K562 (cell line): ENCODE measurements around the gene IQGAP3. TPM values are rescaled to one million over a fixed set of nuclear protein-coding genes. Genes with fewer than 3 reads are reported as not detected.

Experiments
- ATF7 ChIP-seq: fragments of 450-650 bp; IDR thresholded peaks from 2 replicates; pipeline ENCODE4 v1.7.1; 2014; ENCODE audit warnings: mild to moderate bottlenecking, moderate library complexity
- DDX20 ChIP-seq: fragments of 450-650 bp; IDR thresholded peaks from 2 replicates; pipeline ENCODE4 v1.6.1; 2016; ENCODE audit warnings: missing genetic modification characterization, low read depth, mild to moderate bottlenecking, missing compliant biosample characterization, moderate library complexity
- EWSR1 ChIP-seq: fragments of 450-650 bp; IDR thresholded peaks from 2 replicates; pipeline ENCODE4 v1.6.1; 2018; ENCODE audit warnings: borderline replicate concordance, mild to moderate bottlenecking, low read depth, moderate library complexity; ENCODE audit not compliant: partially characterized antibody
- JUND ChIP-seq, 2 experiments: IDR thresholded peaks; 2 replicates in 1 of 2; 3 replicates in 1 of 2; pipeline ENCODE4 v1.6.1; 2011; ENCODE audit warnings: borderline replicate concordance in 2 of 2, low read depth in 2 of 2, low read length in 2 of 2, improper control_type of control experiment in 1 of 2, missing biosample characterization in 1 of 2, missing genetic modification characterization in 1 of 2, missing genetic modification reagents in 1 of 2
- KDM1A ChIP-seq, 2 experiments: fragments of 450-650 bp; IDR thresholded peaks; 2 replicates each; pipeline ENCODE4 v1.6.1; 2016; ENCODE audit warnings: mild to moderate bottlenecking in 2 of 2
- MCM7 ChIP-seq, 2 experiments: fragments of 450-650 bp; IDR thresholded peaks; 2 replicates each; pipeline ENCODE4 v1.6.1; 2016 to 2018
- MEF2D ChIP-seq: conservative IDR thresholded peaks from 2 replicates; pipeline ENCODE4 v1.6.1; 2016; ENCODE audit warnings: low read depth, missing genetic modification characterization, missing compliant biosample characterization
- NFE2 ChIP-seq: IDR thresholded peaks from 2 replicates; pipeline ENCODE4 v1.6.1; 2014; ENCODE audit warnings: antibody characterized with exemption, low read depth
- RNF2 ChIP-seq: sonication (generic); IDR thresholded peaks from 2 replicates; pipeline ENCODE4 v1.6.1; 2016
- SREBF2 ChIP-seq: sonication (generic); formaldehyde crosslinking; IDR thresholded peaks from 2 replicates; pipeline ENCODE4 v1.4.0; 2020; ENCODE audit warnings: mild to moderate bottlenecking, missing genetic modification reagents
- ZBTB12 ChIP-seq: fragments of 250-450 bp; sonication (Bioruptor Pico); IDR thresholded peaks from 2 replicates; pipeline ENCODE4 v1.4.0; 2020
- ZFX ChIP-seq: sonication (generic); formaldehyde crosslinking; IDR thresholded peaks from 2 replicates; pipeline ENCODE4 v1.8.0; 2022; ENCODE audit warnings: mild to moderate bottlenecking, missing genetic modification reagents, moderate library complexity
- ZNF354B ChIP-seq: fragments of 250-450 bp; sonication (Bioruptor Pico); IDR thresholded peaks from 2 replicates; pipeline ENCODE4 v1.4.0; 2020
- polyA plus RNA-seq, 8 experiments: library from polyadenylated mRNA; depleted of rRNA in 4 of 8; stranded (reverse) in 5 of 8; unstranded in 3 of 8; fragments of >200 nt; fragmentation: Nextera tagmentation in 2 of 8; fragmentation: Illumina TruSeq in 1 of 8; extraction: Ambion mirVana in 2 of 8; extraction: Trizol in 1 of 8; gene quantifications; 2 replicates each; pipeline versions ENCODE4 v1.2.1 to v1.2.3, GENCODE V29; 2011 to 2014; ENCODE audit warnings: inconsistent platforms in 1 of 8, missing spikeins in 1 of 8
- total RNA-seq, 7 experiments: library from RNA; depleted of rRNA in 6 of 7; stranded (reverse); fragments of >200 nt in 6 of 7; fragmentation: Illumina TruSeq in 2 of 7; extraction: Trizol in 2 of 7; gene quantifications; 2 replicates each; pipeline versions ENCODE4 v1.2.1 to v1.2.3, GENCODE V29; 2011 to 2021; ENCODE audit warnings: low replicate concordance in 1 of 7
- TF ChIP-seq, protein P1 (sequence below): fragments of 450-650 bp; formaldehyde crosslinking; IDR thresholded peaks from 2 replicates; pipeline ENCODE4 v1.4.0; 2022; ENCODE audit warnings: missing genetic modification characterization
- TF ChIP-seq, protein P2 (sequence below), 3 experiments: IDR thresholded peaks in 2 of 3; conservative IDR thresholded peaks in 1 of 3; 2 replicates each; pipeline ENCODE4 v1.5.1; 2011 to 2012; ENCODE audit warnings: low read length in 3 of 3, mild to moderate bottlenecking in 3 of 3, control low read depth in 2 of 3, improper control_type of control experiment in 1 of 3, inconsistent platforms in 1 of 3, low read depth in 1 of 3, mixed read lengths in 1 of 3, moderate library complexity in 1 of 3; ENCODE audit not compliant: insufficient read depth in 2 of 3
- TF ChIP-seq, protein P3 (sequence below): fragments of 450-650 bp; formaldehyde crosslinking; IDR thresholded peaks from 2 replicates; pipeline ENCODE4 v1.4.0; 2020; ENCODE audit warnings: mild to moderate bottlenecking, mixed read lengths

The IQGAP3 gene
- total and polyA plus RNA-seq, 9 of the 15 experiments (the other 6 are each of a cell fraction or from before 2014, with no cell fraction given) = 1.4 to 16.6 (median 11.9) TPM

GRCh38 chr1:156608036-156608674 is 35.8 kb upstream of the IQGAP3 start (continued):
- TF ChIP-seq, protein P1, sequence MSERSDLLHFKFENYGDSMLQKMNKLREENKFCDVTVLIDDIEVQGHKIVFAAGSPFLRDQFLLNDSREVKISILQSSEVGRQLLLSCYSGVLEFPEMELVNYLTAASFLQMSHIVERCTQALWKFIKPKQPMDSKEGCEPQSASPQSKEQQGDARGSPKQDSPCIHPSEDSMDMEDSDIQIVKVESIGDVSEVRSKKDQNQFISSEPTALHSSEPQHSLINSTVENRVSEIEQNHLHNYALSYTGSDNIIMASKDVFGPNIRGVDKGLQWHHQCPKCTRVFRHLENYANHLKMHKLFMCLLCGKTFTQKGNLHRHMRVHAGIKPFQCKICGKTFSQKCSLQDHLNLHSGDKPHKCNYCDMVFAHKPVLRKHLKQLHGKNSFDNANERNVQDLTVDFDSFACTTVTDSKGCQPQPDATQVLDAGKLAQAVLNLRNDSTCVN (CRISPR knock-in tag) = no peak
- TF ChIP-seq ZBTB12 (CRISPR knock-in tag) = no peak
- no peak for TF ChIP-seq DDX20 (tag)
- no peak for TF ChIP-seq EWSR1
- 0 out of 2 replicates have a peak, but pooled peaks have one; percentile 40 for TF ChIP-seq ATF7
- TF ChIP-seq, protein P2, sequence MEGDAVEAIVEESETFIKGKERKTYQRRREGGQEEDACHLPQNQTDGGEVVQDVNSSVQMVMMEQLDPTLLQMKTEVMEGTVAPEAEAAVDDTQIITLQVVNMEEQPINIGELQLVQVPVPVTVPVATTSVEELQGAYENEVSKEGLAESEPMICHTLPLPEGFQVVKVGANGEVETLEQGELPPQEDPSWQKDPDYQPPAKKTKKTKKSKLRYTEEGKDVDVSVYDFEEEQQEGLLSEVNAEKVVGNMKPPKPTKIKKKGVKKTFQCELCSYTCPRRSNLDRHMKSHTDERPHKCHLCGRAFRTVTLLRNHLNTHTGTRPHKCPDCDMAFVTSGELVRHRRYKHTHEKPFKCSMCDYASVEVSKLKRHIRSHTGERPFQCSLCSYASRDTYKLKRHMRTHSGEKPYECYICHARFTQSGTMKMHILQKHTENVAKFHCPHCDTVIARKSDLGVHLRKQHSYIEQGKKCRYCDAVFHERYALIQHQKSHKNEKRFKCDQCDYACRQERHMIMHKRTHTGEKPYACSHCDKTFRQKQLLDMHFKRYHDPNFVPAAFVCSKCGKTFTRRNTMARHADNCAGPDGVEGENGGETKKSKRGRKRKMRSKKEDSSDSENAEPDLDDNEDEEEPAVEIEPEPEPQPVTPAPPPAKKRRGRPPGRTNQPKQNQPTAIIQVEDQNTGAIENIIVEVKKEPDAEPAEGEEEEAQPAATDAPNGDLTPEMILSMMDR (IDR thresholded peaks at IDR 0.05 in 2 of 3, conservative IDR thresholded peaks at IDR 0.05 in 1 of 3; ENCODE audit: insufficient read depth in 2 of 3, low read depth in 1 of 3, low read length in 3 of 3) = peak; percentile 83 to 95 (median 94)
- no peak for TF ChIP-seq MCM7 (IDR thresholded peaks at IDR 0.05)
- no peak for TF ChIP-seq RNF2
- no peak for TF ChIP-seq SREBF2 (CRISPR knock-in tag)
- TF ChIP-seq ZNF354B (CRISPR knock-in tag) = no peak
- peak; percentile 49 to 50; a peak in 2 of 4 replicates for TF ChIP-seq KDM1A (IDR thresholded peaks at IDR 0.05)
- TF ChIP-seq, protein P3, sequence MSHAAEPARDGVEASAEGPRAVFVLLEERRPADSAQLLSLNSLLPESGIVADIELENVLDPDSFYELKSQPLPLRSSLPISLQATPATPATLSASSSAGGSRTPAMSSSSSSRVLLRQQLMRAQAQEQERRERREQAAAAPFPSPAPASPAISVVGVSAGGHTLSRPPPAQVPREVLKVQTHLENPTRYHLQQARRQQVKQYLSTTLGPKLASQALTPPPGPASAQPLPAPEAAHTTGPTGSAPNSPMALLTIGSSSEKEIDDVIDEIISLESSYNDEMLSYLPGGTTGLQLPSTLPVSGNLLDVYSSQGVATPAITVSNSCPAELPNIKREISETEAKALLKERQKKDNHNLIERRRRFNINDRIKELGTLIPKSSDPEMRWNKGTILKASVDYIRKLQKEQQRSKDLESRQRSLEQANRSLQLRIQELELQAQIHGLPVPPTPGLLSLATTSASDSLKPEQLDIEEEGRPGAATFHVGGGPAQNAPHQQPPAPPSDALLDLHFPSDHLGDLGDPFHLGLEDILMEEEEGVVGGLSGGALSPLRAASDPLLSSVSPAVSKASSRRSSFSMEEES = no peak
- TF ChIP-seq JUND (IDR thresholded peaks at IDR 0.05; ENCODE audit: borderline replicate concordance, low read depth, low read length) = peak; percentile 45; the same call in 1 of the 2 replicates
- TF ChIP-seq JUND (tag; IDR thresholded peaks at IDR 0.05; ENCODE audit: borderline replicate concordance, low read depth, low read length) = no peak
- TF ChIP-seq ZFX (CRISPR knock-in tag) = no peak
- TF ChIP-seq MEF2D (tag) = no peak
- no peak for TF ChIP-seq NFE2
